H9 (cell line): ENCODE measurements around the gene PDXK. TPM values are rescaled to one million over a fixed set of nuclear protein-coding genes. Genes with fewer than 3 reads are reported as not detected.

Source experiments
- DNase-seq: peaks from one replicate; pipeline ENCODE4 v3.0.0-alpha.2; 2017
- H2AFZ ChIP-seq: one replicate; pipeline ENCODE4 v1.6.1; 2013; ENCODE audit warnings: mild to moderate bottlenecking, low read length, control low read depth, moderate library complexity
- H2AK5ac ChIP-seq: 2 replicates; pipeline ENCODE4 v1.6.1; 2013; ENCODE audit warnings: low read length, control low read depth, mixed read lengths; ENCODE audit not compliant: insufficient read length
- H2BK120ac ChIP-seq: one replicate; pipeline ENCODE4 v1.6.1; 2013; ENCODE audit warnings: low read depth, mild to moderate bottlenecking, low read length, control low read depth, inconsistent platforms; ENCODE audit not compliant: poor library complexity, severe bottlenecking
- H2BK12ac ChIP-seq: 2 replicates; pipeline ENCODE4 v1.6.1; 2013; ENCODE audit warnings: low read length, control low read depth, mixed read lengths, low read depth; ENCODE audit not compliant: insufficient read length
- H2BK15ac ChIP-seq: 2 replicates; pipeline ENCODE4 v1.6.1; 2013; ENCODE audit warnings: low read depth, low read length, control low read depth
- H2BK20ac ChIP-seq: one replicate; pipeline ENCODE4 v1.6.1; 2013; ENCODE audit warnings: low read depth, mild to moderate bottlenecking, low read length, control low read depth, inconsistent platforms; ENCODE audit not compliant: poor library complexity, severe bottlenecking
- H2BK5ac ChIP-seq: 2 replicates; pipeline ENCODE4 v1.6.1; 2013; ENCODE audit warnings: low read length, control low read depth, mixed read lengths; ENCODE audit not compliant: insufficient read length
- H3K14ac ChIP-seq: 2 replicates; pipeline ENCODE4 v1.6.1; 2013; ENCODE audit warnings: low read length, control low read depth; ENCODE audit not compliant: insufficient read depth
- H3K18ac ChIP-seq: 2 replicates; pipeline ENCODE4 v1.6.1; 2013; ENCODE audit warnings: low read depth, mild to moderate bottlenecking, mixed read lengths, low read length, control low read depth; ENCODE audit not compliant: insufficient read length
- H3K23ac ChIP-seq: 2 replicates; pipeline ENCODE4 v1.6.1; 2013; ENCODE audit warnings: low read length, control low read depth, mixed read lengths, low read depth; ENCODE audit not compliant: insufficient read length
- H3K23me2 ChIP-seq: 2 replicates; pipeline ENCODE4 v1.6.1; 2013; ENCODE audit warnings: low read depth, mild to moderate bottlenecking, mixed read lengths, low read length, control low read depth; ENCODE audit not compliant: insufficient read length, poor library complexity, severe bottlenecking
- H3K27ac ChIP-seq: 2 replicates; pipeline ENCODE4 v1.5.1; 2013; ENCODE audit warnings: low read length, control low read depth, mixed read lengths, low read depth; ENCODE audit not compliant: insufficient read length
- H3K27me3 ChIP-seq: 2 replicates; pipeline ENCODE4 v1.6.1; 2013; ENCODE audit warnings: low read length, control low read depth, inconsistent platforms; ENCODE audit not compliant: insufficient read depth
- H3K4ac ChIP-seq: 2 replicates; pipeline ENCODE4 v1.6.1; 2013; ENCODE audit warnings: low read depth, mild to moderate bottlenecking, control low read depth, inconsistent platforms, low read length, moderate library complexity
- H3K4me1 ChIP-seq: 2 replicates; pipeline ENCODE4 v1.6.1; 2013; ENCODE audit warnings: low read length, control low read depth, inconsistent platforms; ENCODE audit not compliant: insufficient read depth
- H3K4me2 ChIP-seq: 2 replicates; pipeline ENCODE4 v1.6.1; 2013; ENCODE audit warnings: low read length, control low read depth, mixed read lengths; ENCODE audit not compliant: insufficient read length, insufficient read depth
- H3K56ac ChIP-seq: 2 replicates; pipeline ENCODE4 v1.6.1; 2013; ENCODE audit warnings: low read depth, mild to moderate bottlenecking, mixed read lengths, low read length, control low read depth; ENCODE audit not compliant: insufficient read length
- H3K79me1 ChIP-seq: 2 replicates; pipeline ENCODE4 v1.6.1; 2013; ENCODE audit warnings: low read depth, mild to moderate bottlenecking, moderate library complexity, low read length, control low read depth, inconsistent platforms; ENCODE audit not compliant: insufficient read depth, poor library complexity, severe bottlenecking
- H3K79me2 ChIP-seq: 2 replicates; pipeline ENCODE4 v1.6.1; 2013; ENCODE audit warnings: low read length, control low read depth, inconsistent platforms; ENCODE audit not compliant: insufficient read depth
- H3K9ac ChIP-seq: 2 replicates; pipeline ENCODE4 v1.6.1; 2013; ENCODE audit warnings: low read length, control low read depth, mixed read lengths; ENCODE audit not compliant: insufficient read length; ENCODE audit errors: extremely low read depth
- H3K9me3 ChIP-seq: one replicate; pipeline ENCODE4 v1.6.1; 2013; ENCODE audit warnings: low read depth, low read length, inconsistent platforms; ENCODE audit not compliant: control insufficient read depth
- H3T11ph ChIP-seq: one replicate; pipeline ENCODE4 v1.6.1; 2013; ENCODE audit warnings: mild to moderate bottlenecking, low read length, control low read depth, inconsistent platforms
- H4K20me1 ChIP-seq: one replicate; pipeline ENCODE4 v1.6.1; 2013; ENCODE audit not compliant: control insufficient read depth, insufficient read length, insufficient read depth
- H4K5ac ChIP-seq: 2 replicates; pipeline ENCODE4 v1.6.1; 2013; ENCODE audit warnings: low read depth, mild to moderate bottlenecking, mixed read lengths, low read length, control low read depth; ENCODE audit not compliant: insufficient read length
- H4K8ac ChIP-seq: replicated peaks from 2 replicates; pipeline ENCODE4 v1.6.1; 2013; ENCODE audit warnings: low read length, control low read depth, mixed read lengths, low read depth; ENCODE audit not compliant: insufficient read length
- H4K91ac ChIP-seq: 2 replicates; pipeline ENCODE4 v1.6.1; 2013; ENCODE audit warnings: low read depth, mild to moderate bottlenecking, moderate library complexity, mixed read lengths, low read length, control low read depth; ENCODE audit not compliant: insufficient read length
- H3K27ac Mint-ChIP-seq, 3 experiments: 2 replicates in 2 of 3; 3 replicates in 1 of 3; pipeline ENCODE4 v1.8.0; 2020 to 2021; ENCODE audit warnings: mixed read lengths in 3 of 3, mild to moderate bottlenecking in 1 of 3, moderate library complexity in 1 of 3
- H3K27me3 Mint-ChIP-seq: 2 replicates; pipeline ENCODE4 v1.8.0; 2021; ENCODE audit warnings: low read depth, mild to moderate bottlenecking, moderate library complexity, mixed read lengths
- H3K36me3 Mint-ChIP-seq, 3 experiments: 2 replicates in 2 of 3; 3 replicates in 1 of 3; pipeline ENCODE4 v1.8.0; 2020 to 2021; ENCODE audit warnings: low read depth in 3 of 3, mixed read lengths in 3 of 3; ENCODE audit not compliant: insufficient read depth in 1 of 3
- H3K4me1 Mint-ChIP-seq, 2 experiments: 2 replicates each; pipeline ENCODE4 v1.8.0; 2020; ENCODE audit warnings: mixed read lengths in 2 of 2
- H3K4me3 Mint-ChIP-seq, 2 experiments: 2 replicates in 1 of 2; 3 replicates in 1 of 2; pipeline ENCODE4 v1.8.0; 2020 to 2021; ENCODE audit warnings: mild to moderate bottlenecking in 2 of 2, mixed read lengths in 2 of 2, moderate library complexity in 1 of 2
- H3K9me3 Mint-ChIP-seq, 2 experiments: 2 replicates in 1 of 2; 3 replicates in 1 of 2; pipeline ENCODE4 v1.8.0; 2020; ENCODE audit warnings: mild to moderate bottlenecking in 2 of 2, mixed read lengths in 2 of 2, moderate library complexity in 1 of 2
- WGBS: extraction: QIAGEN DNeasy Blood & Tissue Kit; methylation state at CpG from one replicate; pipeline ENCODE4 v1.1.7; 2013; ENCODE audit warnings: missing lambda C conversion rate, low lambda C conversion rate, mixed read lengths; ENCODE audit not compliant: insufficient read length; ENCODE audit errors: extremely low coverage; 5-methylcytosine and 5-hydroxymethylcytosine counted together
- total RNA-seq: library from RNA; stranded (reverse); gene quantifications from 2 replicates; pipeline ENCODE4 v1.2.1, GENCODE V29; 2021
- TF ChIP-seq, protein P1 (sequence below): fragments of 200-600 bp; sonication (generic); conservative IDR thresholded peaks from 3 replicates; pipeline ENCODE4 v1.8.0; 2021; ENCODE audit warnings: antibody characterized with exemption, mild to moderate bottlenecking

The PDXK gene
- total RNA-seq, 1 experiment from 2014 or later: 109 TPM

DNA sequence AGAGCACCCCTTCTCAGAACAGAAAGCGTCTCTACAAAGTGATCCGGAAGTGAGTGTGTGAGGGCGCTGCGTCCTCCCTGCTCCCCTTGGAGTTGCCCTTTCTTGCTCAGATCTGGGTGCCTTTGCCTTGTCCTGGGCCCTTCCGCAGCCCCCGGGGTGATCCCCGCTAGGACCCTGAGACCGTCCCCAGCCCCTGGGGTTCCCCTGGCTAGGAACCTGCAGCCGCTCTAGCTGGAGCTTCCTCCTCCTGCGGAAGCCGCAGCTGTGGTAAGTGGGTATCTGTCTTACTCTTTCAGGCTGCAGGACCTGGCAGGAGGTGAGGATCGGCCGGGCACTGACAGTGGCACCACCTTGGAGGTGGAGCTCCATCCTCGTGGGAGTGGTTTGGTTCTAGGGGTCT, 81.6 kb downstream of the PDXK start:
- no peak overlapping the region for H3K9ac ChIP-seq
- H4K91ac ChIP-seq: no peak overlapping the region
- H3K27me3 ChIP-seq: no peaks in the 10 kb centered on the region
- no peaks in the 10 kb centered on the region for H3K4me1 Mint-ChIP-seq
- H3K27ac Mint-ChIP-seq: peak overlapping the region in 1 of 3 experiments; percentile 84; a peak in 2 of 7 replicates
- H2BK5ac ChIP-seq: no peak overlapping the region
- H3K23ac ChIP-seq: no peak overlapping the region
- H2BK20ac ChIP-seq: no peak overlapping the region
- no peak for DNase-seq
- no peak overlapping the region for H2BK120ac ChIP-seq
- H2BK12ac ChIP-seq: no peak overlapping the region
- H3K27me3 Mint-ChIP-seq: no peaks in the 10 kb centered on the region
- no peaks in the 10 kb centered on the region for H3K79me2 ChIP-seq
- H2AK5ac ChIP-seq: no peak overlapping the region
- no peak overlapping the region for H4K5ac ChIP-seq
- no peak overlapping the region for H3K27ac ChIP-seq
- no peak overlapping the region for H3K4ac ChIP-seq
- no peaks in the 10 kb centered on the region for H3K23me2 ChIP-seq
- no peaks in the 10 kb centered on the region for H3K4me1 ChIP-seq
- H2AFZ ChIP-seq: no peak overlapping the region
- no peak overlapping the region for H4K8ac ChIP-seq
- no peak overlapping the region for H3K4me2 ChIP-seq
- H3K36me3 Mint-ChIP-seq: peaks cover 66 to 87% (median 84%) of the 10 kb centered on the region in 3 experiments
- H3K14ac ChIP-seq: no peak overlapping the region
- no peaks in the 10 kb centered on the region for H3K9me3 Mint-ChIP-seq
- no peak overlapping the region for H3K18ac ChIP-seq
- no peaks in the 10 kb centered on the region for H3K9me3 ChIP-seq
- no peaks in the 10 kb centered on the region for H3K79me1 ChIP-seq
- TF ChIP-seq, protein P1, sequence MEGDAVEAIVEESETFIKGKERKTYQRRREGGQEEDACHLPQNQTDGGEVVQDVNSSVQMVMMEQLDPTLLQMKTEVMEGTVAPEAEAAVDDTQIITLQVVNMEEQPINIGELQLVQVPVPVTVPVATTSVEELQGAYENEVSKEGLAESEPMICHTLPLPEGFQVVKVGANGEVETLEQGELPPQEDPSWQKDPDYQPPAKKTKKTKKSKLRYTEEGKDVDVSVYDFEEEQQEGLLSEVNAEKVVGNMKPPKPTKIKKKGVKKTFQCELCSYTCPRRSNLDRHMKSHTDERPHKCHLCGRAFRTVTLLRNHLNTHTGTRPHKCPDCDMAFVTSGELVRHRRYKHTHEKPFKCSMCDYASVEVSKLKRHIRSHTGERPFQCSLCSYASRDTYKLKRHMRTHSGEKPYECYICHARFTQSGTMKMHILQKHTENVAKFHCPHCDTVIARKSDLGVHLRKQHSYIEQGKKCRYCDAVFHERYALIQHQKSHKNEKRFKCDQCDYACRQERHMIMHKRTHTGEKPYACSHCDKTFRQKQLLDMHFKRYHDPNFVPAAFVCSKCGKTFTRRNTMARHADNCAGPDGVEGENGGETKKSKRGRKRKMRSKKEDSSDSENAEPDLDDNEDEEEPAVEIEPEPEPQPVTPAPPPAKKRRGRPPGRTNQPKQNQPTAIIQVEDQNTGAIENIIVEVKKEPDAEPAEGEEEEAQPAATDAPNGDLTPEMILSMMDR: no peak
- H3K56ac ChIP-seq: no peak overlapping the region
- no peaks in the 10 kb centered on the region for H4K20me1 ChIP-seq
- H3K4me3 Mint-ChIP-seq: no peak overlapping the region
- WGBS: no CpG with 5 or more reads among the region's 14 CpGs
- no peak overlapping the region for H2BK15ac ChIP-seq
- H3T11ph ChIP-seq: no peak overlapping the region
